A549 (cell line): ENCODE results near the gene EPB41L1. TPM values are rescaled to one million over a fixed set of nuclear protein-coding genes. Genes with fewer than 3 reads are reported as not detected.

Experiments used
- ATAC-seq, 2 experiments: fragments of 200-7000 bp in 1 of 2; fragments of >200 bp in 1 of 2; cut with Nextera tagmentation in 1 of 2; cut with Tn5 transposase in 1 of 2; 3 replicates each; pipeline versions ENCODE4 v1.8.0 to v1.9.1; 2018 to 2020; ENCODE audit warnings: mild to moderate bottlenecking in 1 of 2, moderate library complexity in 1 of 2
- CTCF ChIA-PET: fragments of 300-600 bp; sonication (Branson Sonifier 250); formaldehyde crosslinking; extraction: SDS; loops from one replicate; lab custom pipeline; 2021; ENCODE audit warnings: antibody characterized with exemption, inconsistent platforms; lab: Yijun Ruan, JAX
- POLR2A ChIA-PET: fragments of 350-600 bp; formaldehyde crosslinking; extraction: SDS; loops from one replicate; lab custom pipeline; 2021; ENCODE audit warnings: antibody characterized with exemption, inconsistent platforms; lab: Yijun Ruan, JAX
- DNase-seq, 2 experiments: peaks; one replicate each; pipeline versions ENCODE4 v3.0.0 to v3.0.0-alpha.2; 2011 to 2016; ENCODE audit warnings: low read depth in 1 of 2, low spot score in 1 of 2
- FAIRE-seq: peaks from 2 replicates; lab custom pipeline; 2011; peaks lifted over from hg19 to GRCh38; lab: Jason Lieb, UNC
- H3K27ac ChIP-seq, 2 experiments: fragments of >200 bp; sonication (Bioruptor Twin); formaldehyde crosslinking; 3 replicates each; pipeline ENCODE4 v1.5.1; 2016 to 2017
- H3K4me1 ChIP-seq: fragments of >200 bp; sonication (Bioruptor Twin); formaldehyde crosslinking; 3 replicates; pipeline ENCODE4 v1.6.1; 2016
- H3K4me2 ChIP-seq: fragments of >200 bp; sonication (Bioruptor Twin); formaldehyde crosslinking; 3 replicates; pipeline ENCODE4 v1.6.1; 2016
- H3K4me3 ChIP-seq: fragments of >200 bp; sonication (Bioruptor Twin); formaldehyde crosslinking; 3 replicates; pipeline ENCODE4 v1.5.1; 2016
- H3K9me3 ChIP-seq: fragments of >200 bp; sonication (Bioruptor Twin); formaldehyde crosslinking; 3 replicates; pipeline ENCODE4 v1.6.1; 2016
- BCL3 ChIP-seq: fragments of >200 bp; sonication (Bioruptor Twin); formaldehyde crosslinking; IDR thresholded peaks from 3 replicates; pipeline ENCODE4 v1.6.1; 2016
- BHLHE40 ChIP-seq: IDR thresholded peaks from 2 replicates; pipeline ENCODE4 v1.6.1; 2012; ENCODE audit warnings: low read depth, low read length, inconsistent platforms
- CBX2 ChIP-seq: fragments of 200-600 bp; sonication (generic); IDR thresholded peaks from 2 replicates; pipeline ENCODE4 v1.6.1; 2016; ENCODE audit warnings: low read depth, mild to moderate bottlenecking, borderline replicate concordance
- CBX8 ChIP-seq: fragments of 200-600 bp; sonication (generic); IDR thresholded peaks from 2 replicates; pipeline ENCODE4 v1.6.1; 2016
- FOSL2 ChIP-seq, 2 experiments: fragments of 450-650 bp in 1 of 2; fragments of >200 bp in 1 of 2; sonication (Bioruptor Twin) in 1 of 2; formaldehyde crosslinking; IDR thresholded peaks; 2 replicates each; pipeline versions ENCODE4 v1.5.0 to v1.6.1; 2016 to 2020; ENCODE audit warnings: mild to moderate bottlenecking in 1 of 2, moderate library complexity in 1 of 2
- HDAC2 ChIP-seq: fragments of 200-600 bp; sonication (generic); IDR thresholded peaks from 2 replicates; pipeline ENCODE4 v1.6.1; 2016
- KDM1A ChIP-seq: fragments of 200-600 bp; sonication (generic); IDR thresholded peaks from 2 replicates; pipeline ENCODE4 v1.6.1; 2016; ENCODE audit warnings: low read depth, mild to moderate bottlenecking
- MAFK ChIP-seq: fragments of 450-650 bp; IDR thresholded peaks from 2 replicates; pipeline ENCODE4 v1.6.1; 2014; ENCODE audit not compliant: partially characterized antibody
- NPAS2 ChIP-seq: fragments of 250-450 bp; sonication (Bioruptor Pico); IDR thresholded peaks from 2 replicates; pipeline ENCODE4 v1.8.0; 2022; ENCODE audit warnings: mild to moderate bottlenecking, moderate library complexity, borderline replicate concordance
- PBX3 ChIP-seq: IDR thresholded peaks from 2 replicates; pipeline ENCODE4 v1.6.1; 2012
- POLR2AphosphoS2 ChIP-seq: conservative IDR thresholded peaks from 2 replicates; pipeline ENCODE4 v1.6.1; 2012; ENCODE audit warnings: low read length, improper control_type of control experiment, inconsistent platforms
- RCOR1 ChIP-seq: fragments of 150-350 bp; IDR thresholded peaks from 2 replicates; pipeline ENCODE4 v1.6.1; 2014; ENCODE audit warnings: antibody characterized with exemption, low read length, low read depth
- RFX5 ChIP-seq: fragments of 450-650 bp; IDR thresholded peaks from 2 replicates; pipeline ENCODE4 v1.7.1; 2014; ENCODE audit warnings: antibody characterized with exemption, mild to moderate bottlenecking, moderate library complexity
- RNF2 ChIP-seq: fragments of 200-600 bp; sonication (generic); IDR thresholded peaks from 2 replicates; pipeline ENCODE4 v1.6.1; 2016; ENCODE audit warnings: low read depth, mild to moderate bottlenecking, antibody characterized with exemption, moderate library complexity, borderline replicate concordance
- SMC3 ChIP-seq: fragments of >200 bp; sonication (Bioruptor Twin); formaldehyde crosslinking; IDR thresholded peaks from 3 replicates; pipeline ENCODE4 v1.6.1; 2018; ENCODE audit warnings: inconsistent platforms
- ZNF302 ChIP-seq: fragments of 250-450 bp; sonication (Bioruptor Pico); IDR thresholded peaks from 2 replicates; pipeline ENCODE4 v1.9.0; 2021; ENCODE audit warnings: inconsistent platforms, mild to moderate bottlenecking, moderate library complexity
- polyA plus RNA-seq, 4 experiments: library from polyadenylated mRNA; depleted of rRNA in 3 of 4; stranded (reverse); fragments of >200 nt; fragmentation: RNase III in 1 of 4; extraction: RNeasy Plus Mini Kit Qiagen cat#74134 plus additional on column Dnase treatment in 1 of 4; gene quantifications; 2 replicates in 3 of 4; 3 replicates in 1 of 4; pipeline ENCODE4 v1.2.3, GENCODE V29; 2011 to 2017
- TF ChIP-seq, protein P1 (sequence below): fragments of 250-450 bp; sonication (Bioruptor Pico); IDR thresholded peaks from 2 replicates; pipeline ENCODE4 v1.5.0; 2020; ENCODE audit warnings: low read depth, mild to moderate bottlenecking, moderate library complexity
- TF ChIP-seq, protein P2 (sequence below): fragments of 200-600 bp; sonication (generic); IDR thresholded peaks from 2 replicates; pipeline ENCODE4 v1.6.1; 2016; ENCODE audit warnings: antibody characterized with exemption, mild to moderate bottlenecking, moderate library complexity
- TF ChIP-seq, protein P3 (sequence below): IDR thresholded peaks from 2 replicates; pipeline ENCODE4 v1.6.1; 2012

EPB41L1 gene
- polyA plus RNA-seq, 2 of the 4 experiments (the other 2 are of a cell fraction), result 45.9 to 94.4 TPM

- TF ChIP-seq, protein P1, sequence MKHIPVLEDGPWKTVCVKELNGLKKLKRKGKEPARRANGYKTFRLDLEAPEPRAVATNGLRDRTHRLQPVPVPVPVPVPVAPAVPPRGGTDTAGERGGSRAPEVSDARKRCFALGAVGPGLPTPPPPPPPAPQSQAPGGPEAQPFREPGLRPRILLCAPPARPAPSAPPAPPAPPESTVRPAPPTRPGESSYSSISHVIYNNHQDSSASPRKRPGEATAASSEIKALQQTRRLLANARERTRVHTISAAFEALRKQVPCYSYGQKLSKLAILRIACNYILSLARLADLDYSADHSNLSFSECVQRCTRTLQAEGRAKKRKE (CRISPR knock-in tag), result no peak
- no peak for TF ChIP-seq POLR2AphosphoS2
Observed at GRCh38 chr20:36158160-36158741, 3.7 kb downstream of the EPB41L1 start (continued).

GRCh38 chr20:36159833-36160232 is 5.3 kb downstream of the EPB41L1 start:
- peaks cover 34% of the 10 kb centered on the region for H3K4me1 ChIP-seq
- no peak overlapping the region for H3K4me2 ChIP-seq
- ATAC-seq (no peak), DNase-seq (no peak), FAIRE-seq (no peak)
- ChIA-PET CTCF (interaction anchor here (1.1 to 16.8 kb wide), 6 partner anchors 9 to 280 kb away, joined by 3 to 395 read pairs (median 18); no protein-coding TSS in a partner anchor), POLR2A (no interaction called here)
- H3K9me3 ChIP-seq, result no peaks in the 10 kb centered on the region
- no peak overlapping the region for H3K27ac ChIP-seq
- H3K4me3 ChIP-seq, result no peak overlapping the region
- TF ChIP-seq MAFK (no peak), CBX2 (no peak), RFX5 (no peak), ZNF302 (CRISPR knock-in tag) (no peak), BHLHE40 (no peak), BCL3 (no peak), RNF2 (no peak), NPAS2 (no peak), KDM1A (no peak), HDAC2 (no peak), RCOR1 (no peak), SMC3 (no peak), FOSL2 (IDR thresholded peaks at IDR 0.05) (no peak), FOSL2 (CRISPR knock-in tag; IDR thresholded peaks at IDR 0.05) (no peak), PBX3 (no peak), CBX8 (no peak)
- TF ChIP-seq, protein P2, sequence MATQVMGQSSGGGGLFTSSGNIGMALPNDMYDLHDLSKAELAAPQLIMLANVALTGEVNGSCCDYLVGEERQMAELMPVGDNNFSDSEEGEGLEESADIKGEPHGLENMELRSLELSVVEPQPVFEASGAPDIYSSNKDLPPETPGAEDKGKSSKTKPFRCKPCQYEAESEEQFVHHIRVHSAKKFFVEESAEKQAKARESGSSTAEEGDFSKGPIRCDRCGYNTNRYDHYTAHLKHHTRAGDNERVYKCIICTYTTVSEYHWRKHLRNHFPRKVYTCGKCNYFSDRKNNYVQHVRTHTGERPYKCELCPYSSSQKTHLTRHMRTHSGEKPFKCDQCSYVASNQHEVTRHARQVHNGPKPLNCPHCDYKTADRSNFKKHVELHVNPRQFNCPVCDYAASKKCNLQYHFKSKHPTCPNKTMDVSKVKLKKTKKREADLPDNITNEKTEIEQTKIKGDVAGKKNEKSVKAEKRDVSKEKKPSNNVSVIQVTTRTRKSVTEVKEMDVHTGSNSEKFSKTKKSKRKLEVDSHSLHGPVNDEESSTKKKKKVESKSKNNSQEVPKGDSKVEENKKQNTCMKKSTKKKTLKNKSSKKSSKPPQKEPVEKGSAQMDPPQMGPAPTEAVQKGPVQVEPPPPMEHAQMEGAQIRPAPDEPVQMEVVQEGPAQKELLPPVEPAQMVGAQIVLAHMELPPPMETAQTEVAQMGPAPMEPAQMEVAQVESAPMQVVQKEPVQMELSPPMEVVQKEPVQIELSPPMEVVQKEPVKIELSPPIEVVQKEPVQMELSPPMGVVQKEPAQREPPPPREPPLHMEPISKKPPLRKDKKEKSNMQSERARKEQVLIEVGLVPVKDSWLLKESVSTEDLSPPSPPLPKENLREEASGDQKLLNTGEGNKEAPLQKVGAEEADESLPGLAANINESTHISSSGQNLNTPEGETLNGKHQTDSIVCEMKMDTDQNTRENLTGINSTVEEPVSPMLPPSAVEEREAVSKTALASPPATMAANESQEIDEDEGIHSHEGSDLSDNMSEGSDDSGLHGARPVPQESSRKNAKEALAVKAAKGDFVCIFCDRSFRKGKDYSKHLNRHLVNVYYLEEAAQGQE, result no peak
- TF ChIP-seq, protein P3, sequence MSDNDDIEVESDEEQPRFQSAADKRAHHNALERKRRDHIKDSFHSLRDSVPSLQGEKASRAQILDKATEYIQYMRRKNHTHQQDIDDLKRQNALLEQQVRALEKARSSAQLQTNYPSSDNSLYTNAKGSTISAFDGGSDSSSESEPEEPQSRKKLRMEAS, result no peak
